ENCODE results near the gene MRPL44. TPM values are rescaled to one million over a fixed set of nuclear protein-coding genes. Genes with fewer than 3 reads are reported as not detected.
A peak's percentile ranks its signal among the peaks of the same experiment; 100 is the strongest.
"Not testable (repeated sequence)": the region's sequence is repeated elsewhere in the genome, so short reads cannot be mapped to it uniquely, and the experiment has no call there.

The MRPL44 gene
- total RNA-seq, 2 donors from 2014 or later = 34.0 to 36.8 TPM

DNA sequence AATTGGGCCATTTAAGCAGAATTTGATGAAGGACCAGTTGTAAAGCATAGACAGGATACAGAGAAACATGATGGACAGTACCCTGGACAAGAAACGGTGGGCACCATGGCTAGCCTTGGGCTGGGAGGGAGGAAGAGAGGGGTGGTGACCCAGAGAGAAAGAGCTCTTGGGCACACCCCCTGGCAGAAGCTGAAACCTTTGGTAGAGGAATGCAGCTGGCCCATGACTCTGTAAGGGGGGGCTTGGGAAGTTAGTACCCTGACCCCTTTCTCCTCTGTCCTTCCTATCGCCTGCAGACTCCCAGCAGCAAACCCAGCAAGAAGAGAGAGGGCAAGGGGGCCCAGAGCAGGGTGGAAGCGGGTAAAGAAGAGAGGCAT, 32.6 kb downstream of the MRPL44 start:
- Mint-ChIP-seq H3K4me3 (no peak overlapping the region), H3K27ac (no peak overlapping the region), H3K36me3 (ENCODE audit: insufficient read depth in 2 of 2) (peaks cover 2 to 12% of the 10 kb centered on the region in 2 donors), H3K4me1 (ENCODE audit: low read depth) (peaks cover 12% of the 10 kb centered on the region), H3K9me3 (no peaks in the 10 kb centered on the region), H3K27me3 (ENCODE audit: low read depth) (no peaks in the 10 kb centered on the region)
- DNase-seq (no peak), ATAC-seq (replicated peaks in 1 of 2) (no peak)

DNA sequence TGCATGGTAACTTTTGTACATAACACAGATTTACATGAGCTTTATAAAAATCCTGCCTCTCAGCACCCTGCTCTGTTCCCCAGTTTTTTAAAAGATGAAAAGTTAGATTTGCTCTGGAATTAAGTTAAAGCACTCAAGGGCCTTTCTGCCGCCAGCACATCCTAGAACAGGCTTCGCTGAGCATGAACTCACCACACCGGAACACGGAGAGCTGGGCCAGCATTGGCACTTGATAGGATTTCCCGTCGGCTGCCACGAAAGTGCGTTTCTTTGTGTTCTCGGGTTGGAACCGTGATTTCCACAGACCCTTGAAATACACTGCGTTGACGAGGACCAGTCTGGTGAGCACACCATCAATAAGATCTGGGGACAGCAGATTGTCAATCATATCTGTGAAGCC, 34.3 kb downstream of the MRPL44 start:
- ATAC-seq (replicated peaks in 1 of 2) (no peak), DNase-seq (no peak)
- Mint-ChIP-seq H3K27ac (no peak overlapping the region), H3K36me3 (ENCODE audit: insufficient read depth in 2 of 2) (peaks cover 4 to 17% of the 10 kb centered on the region in 2 donors), H3K9me3 (no peaks in the 10 kb centered on the region), H3K4me1 (ENCODE audit: low read depth) (peaks cover 29% of the 10 kb centered on the region), H3K27me3 (ENCODE audit: low read depth) (no peaks in the 10 kb centered on the region), H3K4me3 (no peak overlapping the region)

DNA sequence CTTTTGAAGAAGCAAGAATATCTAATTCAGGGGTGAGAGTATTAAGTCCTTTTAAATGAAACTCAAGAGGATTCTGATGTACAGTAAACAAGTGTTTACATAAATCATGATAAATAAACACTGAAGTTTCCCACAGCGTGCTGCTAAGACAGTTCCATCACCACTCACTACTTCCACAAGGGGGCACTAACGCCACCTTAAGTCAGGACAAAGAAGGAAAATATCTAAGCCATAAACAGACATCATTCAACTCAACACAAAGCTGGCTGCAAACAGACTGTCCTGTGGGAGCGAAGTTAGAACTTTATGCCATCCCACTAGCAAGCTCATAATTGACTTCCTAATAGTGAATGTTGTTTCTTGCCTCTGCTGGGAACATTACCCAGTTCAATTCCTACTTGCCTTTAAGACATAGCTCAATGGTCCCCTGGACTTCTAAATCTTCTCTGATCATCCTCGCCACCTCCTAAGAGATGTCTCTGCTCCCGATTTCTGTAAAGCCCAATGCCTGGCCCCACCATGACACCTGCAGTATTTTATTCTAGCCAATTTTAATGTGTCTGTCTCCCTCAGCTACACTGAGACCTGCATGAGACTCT, 36.5 kb downstream of the MRPL44 start:
- no peak overlapping the region for H3K4me3 Mint-ChIP-seq
- H3K27me3 Mint-ChIP-seq (ENCODE audit: low read depth) = no peaks in the 10 kb centered on the region
- H3K27ac Mint-ChIP-seq = no peak overlapping the region
- peaks cover 35% of the 10 kb centered on the region for H3K4me1 Mint-ChIP-seq (ENCODE audit: low read depth)
- peak; percentile 49 to 52 for ATAC-seq (replicated peaks in 1 of 2)
- H3K9me3 Mint-ChIP-seq = no peaks in the 10 kb centered on the region
- H3K36me3 Mint-ChIP-seq (ENCODE audit: insufficient read depth in 2 of 2) = peaks cover 4 to 25% of the 10 kb centered on the region in 2 donors
- DNase-seq = peak; percentile 66 to 73

DNA sequence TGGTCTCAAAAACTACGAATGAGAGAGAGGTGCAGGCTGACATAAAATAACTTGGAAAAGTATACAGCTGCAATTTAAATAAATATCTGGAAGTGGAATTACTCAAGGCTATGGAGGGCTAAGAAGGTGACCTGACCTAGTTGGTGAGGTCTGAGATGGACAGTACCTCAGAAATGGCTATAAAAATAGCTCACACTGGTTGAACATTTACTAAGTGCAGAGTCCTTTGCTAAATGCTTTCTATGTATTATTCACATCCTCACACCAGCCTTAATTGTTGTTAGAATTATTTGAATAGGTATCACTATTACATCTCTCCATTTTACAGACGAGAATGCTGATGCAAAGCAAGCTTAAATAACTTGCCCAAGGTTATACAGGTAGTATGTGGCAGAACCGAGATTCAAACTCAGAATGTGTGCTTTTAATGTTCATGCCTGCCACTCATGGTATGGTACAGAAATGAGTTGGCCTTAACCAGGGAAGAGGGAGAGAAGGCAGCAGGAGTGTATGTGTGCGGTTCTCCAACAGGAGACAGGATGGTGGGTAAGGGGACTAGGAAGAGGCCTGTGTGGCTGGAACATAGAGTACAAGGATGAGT, 37.4 kb downstream of the MRPL44 start:
- Mint-ChIP-seq H3K36me3 (ENCODE audit: insufficient read depth in 2 of 2) (peaks cover 4 to 21% of the 10 kb centered on the region in 2 donors), H3K4me1 (ENCODE audit: low read depth) (peaks cover 35% of the 10 kb centered on the region), H3K9me3 (no peaks in the 10 kb centered on the region), H3K27me3 (ENCODE audit: low read depth) (no peaks in the 10 kb centered on the region), H3K4me3 (peak overlapping the region; percentile 21 to 56), H3K27ac (peak overlapping the region; percentile 87)
- ATAC-seq (replicated peaks in 1 of 2) (peak; percentile 71 to 78), DNase-seq (peak; percentile 28 to 29)

DNA sequence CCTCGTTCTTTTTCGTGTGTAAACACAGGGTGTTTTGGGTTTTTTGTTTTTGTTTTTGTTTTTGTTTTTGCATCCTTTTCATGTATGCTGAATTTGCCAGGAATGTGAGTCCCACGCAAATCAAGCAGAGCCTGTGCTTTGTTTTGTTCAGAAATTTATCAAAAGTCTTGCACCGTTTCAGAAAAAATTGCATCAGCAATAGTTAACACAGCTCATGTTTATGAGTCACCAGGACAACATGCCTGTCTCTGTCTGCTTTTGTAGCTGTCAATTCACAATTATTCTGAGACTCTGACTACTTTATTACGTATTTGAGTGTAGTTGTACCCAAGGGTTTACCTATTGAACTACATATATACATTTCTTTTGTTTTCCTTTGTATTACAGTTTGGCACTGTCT, 38.3 kb downstream of the MRPL44 start:
- H3K4me3 Mint-ChIP-seq = peak overlapping the region; percentile 15 to 76
- peaks cover 4 to 25% of the 10 kb centered on the region in 2 donors for H3K36me3 Mint-ChIP-seq (ENCODE audit: insufficient read depth in 2 of 2)
- ATAC-seq (replicated peaks in 1 of 2) (peak; percentile 70 to 77), DNase-seq (peak; percentile 26 to 29)
- H3K27me3 Mint-ChIP-seq (ENCODE audit: low read depth) = no peaks in the 10 kb centered on the region
- peak overlapping the region; percentile 100 for H3K27ac Mint-ChIP-seq
- no peaks in the 10 kb centered on the region for H3K9me3 Mint-ChIP-seq
- peaks cover 35% of the 10 kb centered on the region for H3K4me1 Mint-ChIP-seq (ENCODE audit: low read depth)

DNA sequence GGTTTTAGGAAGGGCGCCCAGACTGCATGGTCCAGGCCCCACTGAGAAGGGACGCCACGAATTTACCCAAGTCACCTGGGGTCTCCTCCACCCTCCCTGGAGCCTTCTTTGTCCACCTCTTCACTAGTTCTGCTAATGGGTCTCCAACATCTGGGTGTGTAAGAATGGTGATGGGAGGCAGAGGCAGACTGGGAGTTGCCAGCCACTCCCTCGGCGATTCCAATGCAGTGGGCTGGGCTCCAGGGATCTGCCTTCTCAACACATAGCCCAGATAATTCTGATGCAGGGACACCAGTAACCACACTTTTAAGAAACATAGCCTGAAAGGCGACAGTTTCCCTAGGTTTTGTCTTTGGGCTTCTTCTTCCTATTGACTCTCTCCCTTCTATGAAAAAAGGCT, 39.1 kb downstream of the MRPL44 start:
- Mint-ChIP-seq H3K27ac (no peak overlapping the region), H3K4me1 (ENCODE audit: low read depth) (peaks cover 35% of the 10 kb centered on the region)

DNA sequence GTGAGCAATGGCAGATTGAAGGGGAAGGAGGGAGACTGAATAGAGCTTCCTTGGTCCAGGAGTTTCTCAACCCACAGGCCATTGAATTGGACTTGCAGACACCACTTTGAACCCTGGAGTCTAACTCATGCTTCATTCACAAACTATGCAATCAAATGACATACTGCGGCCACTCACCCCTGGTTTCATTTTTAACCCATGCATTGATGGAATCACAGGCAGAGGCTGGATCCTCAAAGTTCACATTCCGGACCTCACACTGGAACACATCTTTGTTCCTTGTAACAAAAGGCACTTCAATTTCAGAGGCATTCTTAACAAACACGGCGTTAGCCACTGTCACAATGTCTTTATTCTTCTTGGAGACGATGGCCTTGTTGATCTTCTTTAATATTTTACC, 40.7 kb downstream of the MRPL44 start:
- H3K27me3 Mint-ChIP-seq (ENCODE audit: low read depth) = no peaks in the 10 kb centered on the region
- no peak overlapping the region for H3K27ac Mint-ChIP-seq
- DNase-seq = no peak
- H3K9me3 Mint-ChIP-seq = no peaks in the 10 kb centered on the region
- H3K4me3 Mint-ChIP-seq = no peak overlapping the region
- H3K4me1 Mint-ChIP-seq (ENCODE audit: low read depth) = peaks cover 35% of the 10 kb centered on the region
- ATAC-seq (replicated peaks in 1 of 2) = no peak
- peaks cover 4 to 26% of the 10 kb centered on the region in 2 donors for H3K36me3 Mint-ChIP-seq (ENCODE audit: insufficient read depth in 2 of 2)

More for the DNA sequence above, 39.1 kb downstream of the MRPL44 start:
- Mint-ChIP-seq H3K9me3 (no peaks in the 10 kb centered on the region), H3K4me3 (no peak overlapping the region), H3K27me3 (ENCODE audit: low read depth) (no peaks in the 10 kb centered on the region), H3K36me3 (ENCODE audit: insufficient read depth in 2 of 2) (peaks cover 4 to 29% of the 10 kb centered on the region in 2 donors)
- ATAC-seq (replicated peaks in 1 of 2) (no peak), DNase-seq (no peak)

DNA sequence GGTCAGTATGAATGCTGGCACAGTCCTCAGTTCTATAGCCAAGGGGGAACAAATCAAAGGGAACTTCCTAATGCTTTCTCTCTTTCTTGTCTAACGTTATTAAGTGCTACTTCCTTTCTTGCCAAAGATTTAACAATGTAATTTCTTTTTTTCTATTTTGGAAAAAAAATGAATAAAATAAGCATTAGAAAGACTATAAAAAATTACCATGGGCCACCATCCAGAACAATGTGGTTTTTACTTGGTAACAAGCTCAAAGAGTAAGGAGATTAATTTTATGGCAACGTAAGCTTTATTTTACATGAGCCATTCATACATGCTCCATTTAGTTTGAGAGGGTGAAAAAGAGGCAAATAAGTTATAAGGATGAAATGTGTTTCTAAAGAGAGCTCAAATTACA, 41.7 kb downstream of the MRPL44 start:
- Mint-ChIP-seq H3K27me3 (ENCODE audit: low read depth) (no peaks in the 10 kb centered on the region), H3K4me1 (ENCODE audit: low read depth) (peaks cover 32% of the 10 kb centered on the region), H3K27ac (no peak overlapping the region), H3K9me3 (no peaks in the 10 kb centered on the region), H3K36me3 (ENCODE audit: insufficient read depth in 2 of 2) (peaks cover 4 to 26% of the 10 kb centered on the region in 2 donors), H3K4me3 (no peak overlapping the region)
- DNase-seq (no peak), ATAC-seq (replicated peaks in 1 of 2) (no peak)

DNA sequence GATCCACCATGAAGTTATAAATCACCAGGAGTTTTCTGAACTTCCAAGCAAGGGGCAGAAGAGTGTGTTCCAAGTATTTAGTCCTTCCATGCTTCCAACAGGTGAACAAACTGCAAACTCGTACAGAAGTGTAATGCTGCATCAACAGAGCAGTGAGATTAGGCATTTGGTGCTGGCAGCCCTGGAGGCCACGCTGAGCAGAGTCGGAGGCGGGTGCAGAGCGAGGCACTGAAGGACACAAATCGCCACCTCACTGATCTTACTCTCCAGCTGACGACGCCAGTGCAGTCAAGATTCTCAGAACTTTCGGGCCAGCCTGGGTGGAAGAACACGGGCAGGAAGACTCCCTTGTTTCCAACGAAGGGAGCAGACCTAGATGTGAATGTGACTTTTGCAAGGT, 42.6 kb downstream of the MRPL44 start:
- Mint-ChIP-seq H3K36me3 (ENCODE audit: insufficient read depth in 2 of 2) (peaks cover 2 to 24% of the 10 kb centered on the region in 2 donors), H3K9me3 (no peaks in the 10 kb centered on the region), H3K27me3 (ENCODE audit: low read depth) (no peaks in the 10 kb centered on the region), H3K4me3 (no peak overlapping the region), H3K4me1 (ENCODE audit: low read depth) (peaks cover 23% of the 10 kb centered on the region), H3K27ac (no peak overlapping the region)
- no peak for DNase-seq
- ATAC-seq (replicated peaks in 1 of 2) = no peak

DNA sequence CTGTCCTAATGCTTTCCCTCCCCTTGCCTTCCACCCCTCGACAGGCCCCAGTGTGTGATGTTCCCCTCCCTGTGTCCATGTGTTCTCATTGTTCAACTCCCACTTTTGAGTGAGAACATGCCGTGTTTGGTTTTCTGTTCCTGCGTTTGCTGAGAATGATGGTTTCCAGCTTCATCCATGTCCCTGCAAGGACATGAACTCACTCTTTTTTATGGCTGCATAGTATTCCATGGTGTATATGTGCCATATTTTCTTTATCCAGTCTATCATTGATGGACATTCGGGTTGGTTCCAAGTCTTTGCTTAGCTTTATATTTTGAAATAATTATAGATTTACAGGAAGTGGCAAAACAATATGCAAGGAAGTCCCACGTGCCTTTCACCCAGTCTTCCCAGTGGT, 43.4 kb downstream of the MRPL44 start:
- H3K4me3 Mint-ChIP-seq; ATAC-seq (replicated peaks in 1 of 2); H3K9me3 Mint-ChIP-seq; H3K27ac Mint-ChIP-seq; H3K27me3 Mint-ChIP-seq (ENCODE audit: low read depth); DNase-seq: not testable (repeated sequence)
- Mint-ChIP-seq H3K36me3 (ENCODE audit: insufficient read depth in 2 of 2) (peaks cover 0 to 19% of the 10 kb centered on the region in 2 donors), H3K4me1 (ENCODE audit: low read depth) (peaks cover 15% of the 10 kb centered on the region)

DNA sequence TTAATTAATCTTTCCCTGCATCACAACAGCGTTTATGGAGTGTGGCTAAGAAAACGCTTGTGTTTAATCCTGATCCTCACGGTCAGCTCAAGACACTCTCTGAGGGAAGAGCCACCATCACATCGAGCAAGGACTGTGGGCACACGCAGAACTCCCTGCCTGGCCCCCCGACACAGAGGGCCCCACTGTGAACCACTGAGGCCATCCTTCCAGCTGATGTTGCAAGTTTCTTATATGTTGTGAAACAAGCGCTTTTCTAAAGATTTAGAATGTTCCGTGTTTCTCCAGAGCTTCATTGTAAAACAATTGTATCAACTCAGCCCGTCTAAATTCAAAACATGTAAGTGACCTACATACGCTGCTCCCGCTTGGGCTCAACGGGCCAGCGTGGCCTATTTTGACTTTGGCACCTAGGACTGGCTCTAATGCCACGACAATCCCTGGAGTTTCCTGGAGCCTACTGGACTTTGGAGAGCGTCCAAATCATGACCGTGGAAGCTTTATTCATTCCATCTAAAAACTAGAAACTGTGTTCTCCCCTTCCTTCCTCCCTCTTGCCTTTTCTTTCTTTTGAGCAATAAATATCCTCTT, 46.9 kb downstream of the MRPL44 start:
- Mint-ChIP-seq H3K27ac (no peak overlapping the region), H3K4me3 (no peak overlapping the region), H3K9me3 (no peaks in the 10 kb centered on the region), H3K36me3 (ENCODE audit: insufficient read depth in 2 of 2) (peaks cover 0 to 11% of the 10 kb centered on the region in 2 donors), H3K27me3 (ENCODE audit: low read depth) (no peaks in the 10 kb centered on the region), H3K4me1 (ENCODE audit: low read depth) (no peaks in the 10 kb centered on the region)
- no peak for DNase-seq
- ATAC-seq (replicated peaks in 1 of 2) = no peak

DNA sequence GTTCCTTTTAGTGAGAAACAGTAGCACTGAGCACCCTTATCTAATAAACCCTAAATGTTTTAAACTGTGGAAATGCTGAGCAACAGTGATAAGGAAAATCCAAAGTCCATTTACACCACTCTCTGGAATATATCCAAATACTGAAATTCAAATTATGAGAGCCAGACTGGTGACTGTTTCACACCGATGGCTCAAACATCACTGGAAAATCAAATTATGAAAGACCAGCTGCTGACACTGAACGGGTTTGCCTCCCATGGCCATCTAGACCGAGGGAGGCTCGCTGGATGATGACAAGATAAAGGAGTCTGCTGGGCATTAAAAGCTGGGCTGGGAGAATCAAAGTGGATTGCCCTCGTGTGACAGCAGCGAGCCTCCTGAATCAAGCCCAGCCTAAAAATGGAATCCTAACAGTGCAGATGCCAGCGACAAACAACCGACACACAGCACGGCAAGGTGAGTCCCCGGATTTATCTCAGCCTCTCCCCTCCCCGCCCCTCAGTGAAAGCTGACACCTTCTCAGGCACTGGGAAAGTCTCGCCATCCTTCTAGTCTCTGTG, 51.5 kb downstream of the MRPL44 start:
- peaks cover 9% of the 10 kb centered on the region for H3K4me1 Mint-ChIP-seq (ENCODE audit: low read depth)
- DNase-seq (no peak), ATAC-seq (replicated peaks in 1 of 2) (no peak)
- H3K27me3 Mint-ChIP-seq (ENCODE audit: low read depth) = no peaks in the 10 kb centered on the region
- no peaks in the 10 kb centered on the region for H3K9me3 Mint-ChIP-seq
- H3K36me3 Mint-ChIP-seq (ENCODE audit: insufficient read depth in 2 of 2) = no peaks in the 10 kb centered on the region
- H3K4me3 Mint-ChIP-seq = no peak overlapping the region
- no peak overlapping the region for H3K27ac Mint-ChIP-seq

DNA sequence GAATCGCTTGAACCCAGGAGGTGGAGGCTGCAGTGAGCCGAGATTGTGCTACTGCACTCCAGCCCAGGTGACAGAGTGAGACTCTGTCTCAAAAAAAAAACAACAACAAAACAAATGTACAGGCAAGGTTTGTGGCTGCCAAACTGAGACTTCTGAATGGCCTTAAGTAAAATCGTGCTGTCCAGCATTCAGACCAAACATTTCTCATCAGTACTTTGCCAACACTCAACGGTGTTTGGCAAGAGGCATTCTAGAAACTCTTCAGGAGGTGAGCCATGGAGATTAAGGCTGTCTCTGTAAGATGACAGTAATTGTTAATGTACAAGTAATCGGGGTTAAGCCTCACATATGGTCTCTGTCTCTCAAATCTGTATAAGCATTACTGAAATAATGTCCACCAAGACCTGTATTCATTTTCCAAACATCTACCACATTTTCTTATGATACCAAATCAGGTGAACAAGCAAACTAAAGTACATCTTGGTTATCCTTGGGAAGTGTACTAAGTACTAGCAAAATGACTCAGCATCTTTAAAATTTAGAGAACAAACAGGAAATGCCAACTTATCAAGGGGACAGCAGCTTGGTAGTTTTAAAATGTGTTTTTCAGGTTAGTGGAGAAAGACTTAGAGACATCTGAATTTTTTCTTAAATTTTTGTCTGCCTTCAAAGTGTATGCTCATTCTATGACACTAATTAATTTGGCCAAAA, 52.5 kb downstream of the MRPL44 start:
- H3K4me3 Mint-ChIP-seq = no peak overlapping the region
- ATAC-seq (replicated peaks in 1 of 2) = no peak
- no peaks in the 10 kb centered on the region for H3K9me3 Mint-ChIP-seq
- H3K36me3 Mint-ChIP-seq (ENCODE audit: insufficient read depth in 2 of 2) = no peaks in the 10 kb centered on the region
- peaks cover 9% of the 10 kb centered on the region for H3K4me1 Mint-ChIP-seq (ENCODE audit: low read depth)
- no peak for DNase-seq
- no peak overlapping the region for H3K27ac Mint-ChIP-seq
- no peaks in the 10 kb centered on the region for H3K27me3 Mint-ChIP-seq (ENCODE audit: low read depth)
